KOPT-K1 (cell line): ENCODE data around the gene FAM228B.

Experiments used
- H3K27ac ChIP-seq: fragments of 200-600 bp; sonication (generic); 2 replicates; pipeline ENCODE4 v1.5.1; 2016; ENCODE audit warnings: antibody characterized with exemption, mild to moderate bottlenecking, low read depth, low read length; ENCODE audit not compliant: poor library complexity, severe bottlenecking
- H3K36me3 ChIP-seq: fragments of 200-600 bp; sonication (generic); 2 replicates; pipeline ENCODE4 v1.5.1; 2017; ENCODE audit warnings: antibody characterized with exemption, mild to moderate bottlenecking, low read length, moderate library complexity; ENCODE audit not compliant: insufficient read depth
- H3K9me3 ChIP-seq: fragments of 200-600 bp; sonication (generic); 2 replicates; pipeline ENCODE4 v1.5.1; 2017; ENCODE audit warnings: antibody characterized with exemption, low read length, mild to moderate bottlenecking; ENCODE audit not compliant: insufficient read depth, poor library complexity, severe bottlenecking

The FAM228B gene

GRCh38 chr2:24163186-24163585 is 39.9 kb downstream of the FAM228B start:
- Histone ChIP-seq H3K9me3 (no peaks in the 10 kb centered on the region), H3K27ac (no peak overlapping the region), H3K36me3 (no peaks in the 10 kb centered on the region)

GRCh38 chr2:24163601-24164000 is 40.3 kb downstream of the FAM228B start:
- no peaks in the 10 kb centered on the region for H3K36me3 ChIP-seq
- H3K9me3 ChIP-seq: no peaks in the 10 kb centered on the region

GRCh38 chr2:24164416-24164973 is 41.2 kb downstream of the FAM228B start:
- no peaks in the 10 kb centered on the region for H3K36me3 ChIP-seq
- H3K9me3 ChIP-seq: no peaks in the 10 kb centered on the region
- no peak overlapping the region for H3K27ac ChIP-seq

More at GRCh38 chr2:24163601-24164000, 40.3 kb downstream of the FAM228B start:
- no peak overlapping the region for H3K27ac ChIP-seq

- Histone ChIP-seq H3K27ac (no peak overlapping the region), H3K9me3 (no peaks in the 10 kb centered on the region), H3K36me3 (no peaks in the 10 kb centered on the region)
These were observed 45.8 kb downstream of the FAM228B start for GRCh38 chr2:24169023-24169422.

GRCh38 chr2:24174851-24175277 is 51.6 kb downstream of the FAM228B start, which contains the start of gene FAM228A:
Gene FAM228A (plus strand): TSS chr2:24175053. CDS start chr2:24175481, 428 bp downstream.
- no peaks in the 10 kb centered on the region for H3K36me3 ChIP-seq
- no peaks in the 10 kb centered on the region for H3K9me3 ChIP-seq
- H3K27ac ChIP-seq: no peak within 1 kb of the TSS

GRCh38 chr2:24175631-24176187 is 52.4 kb downstream of the FAM228B start:
- Histone ChIP-seq H3K9me3 (no peaks in the 10 kb centered on the region), H3K36me3 (no peaks in the 10 kb centered on the region), H3K27ac (no peak overlapping the region)

- no peak overlapping the region for H3K27ac ChIP-seq
- no peaks in the 10 kb centered on the region for H3K9me3 ChIP-seq
- H3K36me3 ChIP-seq: no peaks in the 10 kb centered on the region
These were observed 53.1 kb downstream of the FAM228B start for GRCh38 chr2:24176326-24176725.

GRCh38 chr2:24179683-24180082 is 56.4 kb downstream of the FAM228B start:
- Histone ChIP-seq H3K36me3 (no peaks in the 10 kb centered on the region), H3K27ac (no peak overlapping the region), H3K9me3 (no peaks in the 10 kb centered on the region)

GRCh38 chr2:24181849-24182248 is 58.6 kb downstream of the FAM228B start:
- no peaks in the 10 kb centered on the region for H3K36me3 ChIP-seq
- H3K9me3 ChIP-seq: no peaks in the 10 kb centered on the region
- no peak overlapping the region for H3K27ac ChIP-seq

GRCh38 chr2:24182507-24182906 is 59.2 kb downstream of the FAM228B start:
- no peaks in the 10 kb centered on the region for H3K36me3 ChIP-seq

GRCh38 chr2:24183366-24184069 is 60.2 kb downstream of the FAM228B start:
- Histone ChIP-seq H3K27ac (no peak overlapping the region), H3K9me3 (no peaks in the 10 kb centered on the region)

More at GRCh38 chr2:24182507-24182906, 59.2 kb downstream of the FAM228B start:
- Histone ChIP-seq H3K27ac (no peak overlapping the region), H3K9me3 (no peaks in the 10 kb centered on the region)

GRCh38 chr2:24189551-24189950 is 66.3 kb downstream of the FAM228B start:
- Histone ChIP-seq H3K36me3 (no peaks in the 10 kb centered on the region), H3K9me3 (no peaks in the 10 kb centered on the region), H3K27ac (no peak overlapping the region)

More at GRCh38 chr2:24183366-24184069, 60.2 kb downstream of the FAM228B start:
- H3K36me3 ChIP-seq: no peaks in the 10 kb centered on the region

GRCh38 chr2:24190503-24190902 is 67.2 kb downstream of the FAM228B start:
- Histone ChIP-seq H3K9me3 (no peaks in the 10 kb centered on the region), H3K27ac (no peak overlapping the region), H3K36me3 (no peaks in the 10 kb centered on the region)

GRCh38 chr2:24191156-24191555 is 67.9 kb downstream of the FAM228B start:
- no peak overlapping the region for H3K27ac ChIP-seq
- H3K36me3 ChIP-seq: no peaks in the 10 kb centered on the region
- H3K9me3 ChIP-seq: no peaks in the 10 kb centered on the region

GRCh38 chr2:24191848-24192247 is 68.6 kb downstream of the FAM228B start:
- Histone ChIP-seq H3K36me3 (no peaks in the 10 kb centered on the region), H3K9me3 (no peaks in the 10 kb centered on the region)

More at GRCh38 chr2:24191848-24192247, 68.6 kb downstream of the FAM228B start:
- H3K27ac ChIP-seq: no peak overlapping the region
